Thoracic aorta (tissue), 2 donors: Measurements from ENCODE around the gene RAB44. TPM values are rescaled to one million over a fixed set of nuclear protein-coding genes. Genes with fewer than 3 reads are reported as not detected.

Experiments used
- ATAC-seq: fragments of 150-250 bp; one replicate; pipeline ENCODE4 v1.8.0; 2017; ENCODE audit warnings: low read depth; ENCODE audit not compliant: insufficient number of reproducible peaks, low FRiP score
- DNase-seq: peaks from one replicate; pipeline ENCODE4 v3.0.0-alpha.2; 2020; ENCODE audit warnings: low spot score
- H3K27ac ChIP-seq, 2 donors: fragments of 200-600 bp; sonication (generic); 1 replicate in 1 of 2; 2 replicates in 1 of 2; pipeline ENCODE4 v1.5.1; 2016; ENCODE audit warnings: mild to moderate bottlenecking in 2 of 2, moderate library complexity in 2 of 2
- H3K27me3 ChIP-seq: fragments of 200-600 bp; sonication (generic); replicated peaks from 2 replicates; pipeline ENCODE4 v1.6.0; 2016; ENCODE audit warnings: mild to moderate bottlenecking; ENCODE audit not compliant: insufficient read depth
- H3K36me3 ChIP-seq: fragments of 200-600 bp; sonication (generic); one replicate; pipeline ENCODE4 v1.5.1; 2016
- H3K4me1 ChIP-seq, 2 donors: fragments of 200-600 bp; sonication (generic); 1 replicate in 1 of 2; 2 replicates in 1 of 2; pipeline versions ENCODE4 v1.5.1 to v1.6.0; 2016; ENCODE audit warnings: low read depth in 2 of 2, mild to moderate bottlenecking in 1 of 2; ENCODE audit not compliant: control insufficient read depth in 1 of 2
- H3K4me3 ChIP-seq: fragments of 200-600 bp; sonication (generic); 2 replicates; pipeline ENCODE4 v1.5.1; 2016; ENCODE audit warnings: mild to moderate bottlenecking
- H3K9me3 ChIP-seq: fragments of 200-600 bp; sonication (generic); 2 replicates; pipeline ENCODE4 v1.5.1; 2016
- total RNA-seq, 2 donors: library from RNA; depleted of rRNA; stranded (reverse); fragments of >200 nt; gene quantifications; one replicate each; pipeline versions ENCODE4 v1.1.0 to v1.2.3, GENCODE V29; 2016
- TF ChIP-seq, protein P1 (sequence below): fragments of 200-600 bp; sonication (generic); IDR thresholded peaks from one replicate; pipeline ENCODE4 v1.5.1; 2019; ENCODE audit warnings: antibody characterized with exemption

The RAB44 gene
- total RNA-seq, 2 donors from 2014 or later, result 0.27 TPM; not detected in 1

DNA sequence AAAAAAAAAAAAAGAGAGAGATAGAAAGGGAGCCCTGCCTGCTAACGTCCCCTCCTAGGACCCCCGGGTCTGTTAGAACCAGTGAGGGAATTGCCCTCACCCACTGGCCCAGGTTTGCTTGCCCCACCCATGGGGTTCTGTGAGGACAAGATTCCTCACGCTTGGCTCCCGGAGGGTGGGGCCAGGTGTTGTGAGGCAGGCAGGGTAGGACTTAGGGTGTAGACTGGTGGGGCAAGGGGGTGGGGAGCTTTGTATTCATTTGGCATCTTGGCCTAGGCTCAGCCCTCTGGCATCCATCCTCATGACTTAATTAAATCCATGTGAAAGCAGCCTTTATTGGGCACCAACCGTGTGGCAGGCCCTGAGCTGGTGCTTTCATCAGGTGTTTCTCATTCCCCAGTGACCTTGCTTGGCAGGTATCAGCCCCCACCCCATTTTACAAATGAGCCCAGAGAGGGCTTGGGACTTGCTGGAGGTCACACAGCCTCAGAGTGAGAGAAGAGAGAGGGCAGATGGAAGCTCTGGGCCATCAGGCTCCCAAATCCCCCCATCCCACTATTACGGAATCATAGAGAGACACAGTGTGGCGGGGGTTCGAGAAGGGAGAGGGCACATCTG, 19.0 kb downstream of the RAB44 start:
- no peak overlapping the region for H3K4me3 ChIP-seq

DNA sequence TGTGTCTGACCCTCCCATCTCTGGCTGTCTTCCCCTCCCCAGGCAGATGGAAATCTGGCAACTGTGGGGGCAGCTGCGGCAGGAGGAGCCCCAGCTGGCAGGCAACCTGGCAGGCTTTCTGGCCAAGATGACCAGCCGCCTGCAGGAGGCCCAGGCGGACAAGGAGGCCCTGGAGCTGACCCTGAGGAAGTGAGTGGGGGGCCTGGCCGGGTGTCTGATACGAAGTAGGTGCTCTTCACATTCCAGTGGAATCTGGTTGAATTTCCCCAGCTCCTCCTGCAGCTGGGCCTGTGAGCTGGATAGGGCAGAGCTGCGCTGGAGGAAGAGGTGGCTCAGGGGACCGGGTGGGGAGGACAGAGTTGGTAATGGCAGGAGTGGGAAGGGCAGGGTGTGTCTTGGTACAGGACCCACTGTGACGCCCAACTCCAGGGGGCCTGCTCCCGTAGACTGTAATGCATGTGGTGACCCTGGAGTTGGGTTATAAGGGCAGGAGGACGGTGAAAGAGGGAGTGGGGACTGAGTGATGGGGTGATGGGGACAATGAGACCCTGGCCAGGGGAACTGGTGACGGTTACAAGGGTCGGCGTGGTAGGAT, 19.7 kb downstream of the RAB44 start:
- no peaks in the 10 kb centered on the region for H3K9me3 ChIP-seq
- H3K36me3 ChIP-seq, result no peaks in the 10 kb centered on the region
- no peaks in the 10 kb centered on the region for H3K27me3 ChIP-seq
- no peaks in the 10 kb centered on the region for H3K4me1 ChIP-seq
- H3K4me3 ChIP-seq, result no peak overlapping the region
- no peak overlapping the region for H3K27ac ChIP-seq
- ATAC-seq (no peak), DNase-seq (no peak)
- TF ChIP-seq, protein P1, sequence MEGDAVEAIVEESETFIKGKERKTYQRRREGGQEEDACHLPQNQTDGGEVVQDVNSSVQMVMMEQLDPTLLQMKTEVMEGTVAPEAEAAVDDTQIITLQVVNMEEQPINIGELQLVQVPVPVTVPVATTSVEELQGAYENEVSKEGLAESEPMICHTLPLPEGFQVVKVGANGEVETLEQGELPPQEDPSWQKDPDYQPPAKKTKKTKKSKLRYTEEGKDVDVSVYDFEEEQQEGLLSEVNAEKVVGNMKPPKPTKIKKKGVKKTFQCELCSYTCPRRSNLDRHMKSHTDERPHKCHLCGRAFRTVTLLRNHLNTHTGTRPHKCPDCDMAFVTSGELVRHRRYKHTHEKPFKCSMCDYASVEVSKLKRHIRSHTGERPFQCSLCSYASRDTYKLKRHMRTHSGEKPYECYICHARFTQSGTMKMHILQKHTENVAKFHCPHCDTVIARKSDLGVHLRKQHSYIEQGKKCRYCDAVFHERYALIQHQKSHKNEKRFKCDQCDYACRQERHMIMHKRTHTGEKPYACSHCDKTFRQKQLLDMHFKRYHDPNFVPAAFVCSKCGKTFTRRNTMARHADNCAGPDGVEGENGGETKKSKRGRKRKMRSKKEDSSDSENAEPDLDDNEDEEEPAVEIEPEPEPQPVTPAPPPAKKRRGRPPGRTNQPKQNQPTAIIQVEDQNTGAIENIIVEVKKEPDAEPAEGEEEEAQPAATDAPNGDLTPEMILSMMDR, result no peak

More for the DNA sequence above, 19.0 kb downstream of the RAB44 start:
- TF ChIP-seq, protein P1, result no peak
- DNase-seq (no peak), ATAC-seq (no peak)
- no peak overlapping the region for H3K27ac ChIP-seq
- no peaks in the 10 kb centered on the region for H3K27me3 ChIP-seq
- H3K36me3 ChIP-seq, result no peaks in the 10 kb centered on the region
- H3K9me3 ChIP-seq, result no peaks in the 10 kb centered on the region
- no peaks in the 10 kb centered on the region for H3K4me1 ChIP-seq

DNA sequence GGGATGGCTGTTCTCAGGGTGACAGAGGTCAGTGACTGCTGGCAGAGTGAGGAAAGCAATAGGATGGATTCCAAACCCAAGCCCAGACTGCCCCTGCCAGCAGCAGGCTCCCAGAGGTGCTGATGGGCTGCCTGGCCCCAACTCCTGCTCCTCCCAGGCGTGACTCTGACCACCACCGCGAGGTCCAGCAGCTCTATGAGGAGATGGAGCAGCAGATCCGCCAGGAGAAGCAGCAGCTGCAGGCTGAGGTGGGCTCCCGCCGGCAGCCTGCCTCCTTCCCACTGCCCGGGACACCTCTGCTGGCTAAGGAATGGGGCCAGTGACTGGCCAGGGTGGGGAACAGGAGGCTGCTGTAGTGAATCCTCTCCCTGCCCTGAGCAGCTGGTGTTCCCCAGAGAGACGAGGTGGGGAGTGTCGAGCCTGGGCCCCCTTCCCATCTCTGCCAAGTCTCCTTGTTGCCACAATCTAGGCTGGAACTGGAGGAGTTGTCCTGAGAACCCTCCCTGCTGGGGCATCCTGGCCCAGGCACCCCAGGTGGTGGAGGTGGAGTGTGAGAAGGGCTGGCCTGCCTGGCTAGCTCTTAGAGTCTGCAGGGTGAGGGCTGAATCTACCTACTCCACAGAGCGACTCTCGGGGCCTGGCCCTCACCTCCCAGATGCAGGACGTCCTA, 20.4 kb downstream of the RAB44 start:
- ATAC-seq (no peak), DNase-seq (no peak)
- H3K4me1 ChIP-seq, result no peaks in the 10 kb centered on the region
- H3K36me3 ChIP-seq, result no peaks in the 10 kb centered on the region
- H3K9me3 ChIP-seq, result no peaks in the 10 kb centered on the region
- TF ChIP-seq, protein P1, result no peak
- H3K4me3 ChIP-seq, result no peak overlapping the region
- H3K27ac ChIP-seq, result no peak overlapping the region
- H3K27me3 ChIP-seq, result no peaks in the 10 kb centered on the region

DNA sequence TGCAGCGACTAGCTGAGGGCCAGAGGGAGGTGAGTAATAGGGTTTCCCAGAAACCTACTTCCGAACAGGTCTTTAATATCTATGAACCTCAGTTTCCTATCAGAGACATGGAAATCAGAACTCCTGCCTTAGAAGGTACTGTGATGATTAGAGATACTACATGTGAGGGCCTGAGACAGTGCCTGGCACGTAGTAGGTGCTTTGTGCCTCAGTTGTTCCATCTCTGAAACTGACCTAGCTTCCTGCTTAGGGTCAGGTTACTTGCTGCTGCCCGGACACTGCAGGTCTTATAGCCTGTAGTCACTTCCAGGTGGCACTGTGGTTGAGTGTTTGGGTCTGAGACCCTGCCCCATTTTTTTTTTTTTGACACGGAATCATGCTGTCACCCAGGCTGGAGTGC, 20.9 kb downstream of the RAB44 start:
- Histone ChIP-seq H3K9me3 (no peaks in the 10 kb centered on the region), H3K36me3 (no peaks in the 10 kb centered on the region), H3K27me3 (no peaks in the 10 kb centered on the region), H3K4me3 (no peak overlapping the region), H3K4me1 (no peaks in the 10 kb centered on the region), H3K27ac (no peak overlapping the region)
- TF ChIP-seq, protein P1, result no peak
- DNase-seq, result no peak
- ATAC-seq, result no peak

DNA sequence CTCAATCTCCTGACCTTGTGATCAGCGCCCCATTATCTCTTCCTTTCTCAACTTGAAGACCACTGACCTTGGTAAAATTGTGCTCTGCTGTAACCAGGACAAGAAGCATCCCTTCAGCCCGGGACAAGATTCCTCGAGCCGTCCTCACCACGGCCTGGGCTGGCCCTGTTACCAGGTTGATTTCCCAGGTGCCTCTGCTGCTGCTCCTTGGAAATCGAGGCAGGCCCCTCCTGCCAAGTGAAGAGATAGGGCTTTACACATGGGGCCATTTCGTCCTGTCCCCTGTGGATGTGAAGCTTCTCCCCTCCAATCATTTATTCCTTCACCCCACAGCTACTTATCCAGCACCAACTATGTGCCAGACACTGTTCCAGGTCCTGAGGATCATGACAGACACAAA, 21.5 kb downstream of the RAB44 start:
- no peaks in the 10 kb centered on the region for H3K36me3 ChIP-seq
- TF ChIP-seq, protein P1, result no peak
- no peaks in the 10 kb centered on the region for H3K9me3 ChIP-seq
- no peak overlapping the region for H3K4me3 ChIP-seq
- ATAC-seq, result no peak
- H3K4me1 ChIP-seq, result no peaks in the 10 kb centered on the region
- no peak overlapping the region for H3K27ac ChIP-seq
- no peaks in the 10 kb centered on the region for H3K27me3 ChIP-seq
- no peak for DNase-seq
